ENCODE data around the gene NPHP3.
A peak's percentile ranks its signal among the peaks of the same experiment; 100 is the strongest.

The NPHP3 gene

GRCh38 chr3:132695422-132695821, 26.8 kb downstream of the NPHP3 start:
- DNase-seq, result no peak

DNA sequence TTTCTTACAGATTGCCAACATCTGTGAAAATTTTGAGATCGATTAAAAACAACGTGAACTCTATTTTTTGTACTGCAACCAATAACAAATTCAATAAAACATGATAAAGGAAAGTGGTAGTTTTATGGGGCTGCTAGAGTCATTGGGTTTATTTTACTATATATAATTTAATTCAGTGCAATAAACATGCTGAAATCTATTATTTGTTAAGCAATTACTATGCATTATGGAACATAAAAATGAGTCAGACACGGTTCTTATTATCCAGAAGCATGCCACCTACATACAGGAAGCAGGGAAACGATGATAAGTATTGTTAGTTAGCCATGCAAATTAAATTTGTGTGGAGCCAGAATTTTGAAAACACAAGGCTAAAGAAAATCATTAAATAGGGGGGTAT, 27.2 kb downstream of the NPHP3 start:
- no peak for DNase-seq

- DNase-seq, result no peak
These were observed 32.2 kb downstream of the NPHP3 start for GRCh38 chr3:132690040-132690439.

DNA sequence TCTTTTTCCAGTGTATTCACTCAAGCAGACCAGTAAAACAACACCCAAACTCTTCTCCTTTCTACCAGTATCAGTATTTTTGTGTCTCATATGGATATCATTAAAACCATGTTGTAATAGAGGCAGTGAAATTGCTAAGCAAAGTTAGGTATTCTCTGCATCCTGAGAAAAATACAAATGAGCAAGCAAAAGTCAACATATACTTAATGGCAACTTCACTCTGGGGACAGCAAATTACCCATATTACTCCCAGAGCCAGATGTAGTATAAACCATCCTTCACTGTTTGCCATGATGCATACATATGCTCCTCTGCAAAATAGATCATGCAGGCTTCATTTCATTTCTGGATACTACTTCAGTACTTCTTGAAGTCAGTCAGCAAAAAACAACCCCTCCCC, 40.0 kb downstream of the NPHP3 start:
- no peak for DNase-seq

- no peak for DNase-seq
These were observed 40.8 kb downstream of the NPHP3 start for GRCh38 chr3:132681421-132681820.

GRCh38 chr3:132679911-132680310, 42.3 kb downstream of the NPHP3 start:
- no peak for DNase-seq

DNA sequence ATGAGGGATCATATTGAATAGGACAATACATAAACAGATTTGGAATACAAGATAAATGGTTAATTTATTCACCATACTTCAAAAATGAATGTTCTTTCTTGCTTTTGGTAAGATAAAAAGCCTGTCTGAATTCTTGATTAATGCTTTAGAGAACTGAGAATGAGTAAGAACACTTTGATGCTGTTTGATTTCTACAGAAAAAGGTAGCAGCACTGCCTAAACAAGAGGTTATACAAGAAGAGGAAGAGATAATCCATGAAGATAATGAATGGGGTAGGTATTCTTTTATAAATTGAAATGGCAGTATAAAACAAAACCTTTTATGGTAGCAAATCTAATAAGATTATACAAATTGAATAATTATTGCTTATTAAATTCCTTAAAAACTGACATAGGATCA, 46.8 kb downstream of the NPHP3 start:
- no peak for DNase-seq

- DNase-seq, result no peak
These were observed 52.9 kb downstream of the NPHP3 start for GRCh38 chr3:132669256-132669777.

DNA sequence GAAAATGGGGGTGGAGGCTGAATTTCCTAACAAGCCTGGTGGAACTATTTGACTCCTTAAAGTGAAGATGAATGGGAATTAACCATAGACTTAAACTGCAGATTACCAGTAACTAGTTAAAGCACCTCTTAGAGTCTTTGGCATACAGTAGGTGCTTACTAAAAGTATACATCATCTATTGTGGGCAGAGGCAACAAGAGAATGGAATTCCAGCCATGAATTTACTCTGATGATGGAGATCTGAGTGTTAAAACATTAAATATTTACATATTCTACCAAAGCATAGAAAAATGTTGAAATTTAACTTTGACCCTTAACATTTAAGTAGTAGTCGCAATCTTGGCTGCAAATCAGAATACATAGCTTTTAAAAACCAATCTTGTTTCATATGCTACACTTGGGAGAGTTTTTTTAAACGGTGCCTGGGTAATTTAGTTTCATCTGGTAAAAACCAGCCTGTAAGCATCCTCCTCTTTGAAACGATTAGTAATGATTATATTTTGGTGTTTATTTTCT, 56.9 kb downstream of the NPHP3 start:
- no peak for DNase-seq

- no peak for DNase-seq
These were observed 60.0 kb downstream of the NPHP3 start for GRCh38 chr3:132662212-132662611.

DNA sequence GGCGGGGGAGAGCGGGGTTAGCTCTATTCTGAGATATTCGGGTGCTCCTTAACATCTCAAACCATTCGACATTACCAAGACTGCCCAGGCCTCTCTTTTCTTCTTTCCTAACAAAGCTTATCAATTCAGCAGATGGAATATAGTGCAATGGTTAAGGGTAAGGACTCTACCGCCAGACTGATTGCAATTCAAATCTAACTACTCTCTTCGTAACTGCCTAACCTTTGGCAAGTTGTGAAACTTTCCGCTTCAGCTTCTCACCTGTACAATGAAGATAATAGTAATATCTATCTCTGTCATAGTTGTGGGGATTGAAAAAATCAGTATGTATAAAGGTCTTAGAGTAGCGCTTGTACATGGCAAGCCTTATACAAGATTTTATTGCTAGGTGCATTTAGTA, 61.1 kb downstream of the NPHP3 start:
- no peak for DNase-seq

DNA sequence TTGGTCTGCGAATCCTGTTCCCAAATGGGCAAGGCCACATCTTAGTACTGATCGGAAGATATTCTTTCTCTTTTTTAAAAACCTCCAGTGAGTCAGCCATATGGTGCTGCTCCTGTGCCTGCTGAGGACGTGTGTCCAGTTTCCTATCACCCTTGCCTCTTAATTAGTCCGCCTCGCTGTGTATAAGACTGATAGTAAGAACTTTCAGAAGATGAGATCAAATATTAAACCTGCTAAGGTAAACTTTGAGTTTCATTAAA, 61.5 kb downstream of the NPHP3 start:
- no peak for DNase-seq

GRCh38 chr3:132660052-132660810, 62.0 kb downstream of the NPHP3 start, which contains the start of gene UBA5:
Gene UBA5 (plus strand): TSS chr3:132660329. CDS start chr3:132660538, 209 bp downstream.
- peak; percentile 67 to 72 for DNase-seq

GRCh38 chr3:132659365-132660051, 62.7 kb downstream of the NPHP3 start, which contains the start of gene ACAD11:
Gene ACAD11 (minus strand): TSS chr3:132659809. CDS start chr3:132659751, 58 bp downstream.
- DNase-seq, result peak; percentile 22 to 36

GRCh38 chr3:132659000-132659364, 63.2 kb downstream of the NPHP3 start:
- no peak for DNase-seq

DNA sequence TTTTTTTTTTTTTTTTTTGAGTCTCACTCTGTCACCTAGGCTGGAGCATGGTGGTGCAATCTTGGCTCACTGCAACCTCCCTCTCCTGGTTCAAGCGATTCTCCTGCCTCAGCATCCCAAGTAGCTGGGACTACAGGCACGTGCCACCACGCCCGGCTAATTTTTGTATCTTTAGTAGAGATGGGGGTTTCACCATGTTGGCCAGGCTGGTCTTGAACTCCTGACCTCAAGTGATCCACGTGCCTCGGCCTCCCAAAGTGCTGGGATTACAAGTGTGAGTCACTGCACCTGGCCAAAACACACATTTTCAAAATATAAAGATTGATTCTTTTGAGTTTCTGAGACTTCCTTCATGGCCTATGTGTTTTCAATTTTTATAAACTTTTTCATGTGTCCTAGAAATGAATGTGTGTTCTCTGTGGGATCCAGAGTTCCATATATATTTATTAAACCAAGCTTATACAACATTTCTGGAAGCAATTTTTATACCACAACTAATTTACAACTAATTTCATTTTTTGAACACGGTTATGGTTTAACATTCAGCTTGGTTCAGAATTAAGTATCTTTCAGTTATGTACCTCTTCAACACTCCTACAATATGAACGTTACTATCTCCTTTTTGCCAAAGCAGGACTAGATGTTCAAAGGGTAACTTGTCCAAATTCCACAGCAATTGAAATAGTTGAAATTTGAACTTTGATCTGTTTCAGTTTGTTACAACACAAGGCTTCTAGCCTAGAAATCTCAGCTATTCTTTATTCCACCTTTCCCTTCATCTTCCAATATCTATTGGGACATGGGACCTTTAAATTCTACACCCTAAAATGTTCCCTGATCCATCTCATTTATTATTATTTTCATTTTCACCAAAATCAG, 64.1 kb downstream of the NPHP3 start:
- no peak for DNase-seq

GRCh38 chr3:132655471-132655870, 66.7 kb downstream of the NPHP3 start:
- DNase-seq, result no peak

DNA sequence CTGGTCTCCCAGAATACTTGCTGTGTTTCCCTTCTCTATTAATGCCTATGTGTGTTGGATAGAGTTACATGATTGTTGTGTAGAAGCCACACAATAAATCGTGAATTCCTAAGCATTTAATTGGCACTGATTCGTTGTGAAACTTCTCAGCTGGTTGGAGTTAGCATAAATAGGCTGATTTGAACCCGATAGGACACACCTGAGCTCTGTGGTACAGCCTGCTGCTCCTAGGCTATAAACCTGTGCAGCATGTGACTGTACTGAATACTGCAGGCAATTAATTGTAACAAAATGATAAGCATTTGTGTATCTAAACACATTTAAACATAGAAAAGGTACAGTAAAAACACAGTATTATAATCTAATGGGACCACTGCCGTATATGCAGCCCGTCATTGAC, 67.5 kb downstream of the NPHP3 start:
- DNase-seq, result no peak

DNA sequence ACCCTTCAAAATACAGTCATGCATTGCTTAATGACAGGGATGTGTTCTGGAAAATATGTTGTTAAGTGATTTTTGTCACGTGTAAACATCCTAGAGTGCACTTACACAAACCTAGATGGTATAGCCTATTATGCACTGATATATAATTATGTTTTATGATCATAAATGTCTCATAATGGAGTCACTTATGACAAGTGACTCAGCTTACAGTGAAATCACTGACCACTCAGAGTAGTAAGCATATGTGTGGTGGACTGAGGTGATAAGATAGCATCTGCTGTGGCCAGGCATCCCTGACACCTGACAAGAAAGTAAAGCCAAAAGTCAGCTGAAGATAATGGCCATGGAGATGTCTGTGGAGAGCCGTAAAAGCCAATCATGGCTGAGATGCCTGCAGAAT, 68.0 kb downstream of the NPHP3 start:
- no peak for DNase-seq

DNA sequence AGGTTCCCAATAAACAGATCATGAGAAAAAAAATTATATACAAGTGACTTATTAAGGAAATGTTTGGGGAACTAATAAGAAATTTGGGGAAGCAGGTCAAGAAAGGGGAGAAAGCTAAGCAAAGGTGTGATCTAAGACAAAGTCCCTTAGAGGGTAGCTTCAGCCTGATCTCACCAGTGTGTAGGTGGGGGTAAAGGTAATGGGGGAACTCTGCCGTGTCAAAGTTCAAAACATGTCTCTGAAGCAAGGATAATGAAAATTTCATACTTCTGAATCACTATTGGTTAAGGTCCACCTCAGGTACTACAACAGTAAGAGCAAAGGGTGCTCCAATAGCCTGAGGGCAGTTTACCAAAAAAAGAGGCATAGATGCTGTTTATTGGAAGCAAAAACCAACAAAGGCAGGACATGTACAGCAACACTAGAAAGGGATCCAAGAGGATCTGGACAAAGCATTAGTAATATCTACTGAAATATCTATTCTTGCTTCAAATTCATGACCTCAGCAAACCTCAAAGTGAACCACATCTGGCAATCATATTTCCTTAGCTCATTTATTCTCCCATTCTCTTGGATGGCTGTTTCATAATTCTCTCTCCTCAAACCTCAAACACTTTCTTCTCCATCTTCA, 69.5 kb downstream of the NPHP3 start:
- no peak for DNase-seq

DNA sequence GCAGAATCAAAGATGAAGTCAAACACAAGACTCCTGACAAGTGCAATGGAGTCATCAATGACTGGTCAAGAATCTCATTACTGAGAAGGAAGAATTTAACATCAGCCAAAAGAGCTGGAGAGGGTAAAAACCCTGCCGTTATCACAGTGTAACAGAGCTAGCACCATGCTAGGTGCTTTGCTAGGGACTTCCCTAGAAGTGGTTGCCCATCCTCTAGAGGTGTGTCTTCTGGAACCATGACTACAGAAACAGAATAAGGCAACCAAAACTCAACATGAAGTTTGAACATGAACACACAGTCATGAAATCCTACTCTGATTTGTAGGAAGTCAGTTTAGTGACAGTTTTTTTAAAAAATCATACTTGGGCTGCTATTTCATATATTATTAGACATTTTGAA, 72.1 kb downstream of the NPHP3 start:
- no peak for DNase-seq

DNA sequence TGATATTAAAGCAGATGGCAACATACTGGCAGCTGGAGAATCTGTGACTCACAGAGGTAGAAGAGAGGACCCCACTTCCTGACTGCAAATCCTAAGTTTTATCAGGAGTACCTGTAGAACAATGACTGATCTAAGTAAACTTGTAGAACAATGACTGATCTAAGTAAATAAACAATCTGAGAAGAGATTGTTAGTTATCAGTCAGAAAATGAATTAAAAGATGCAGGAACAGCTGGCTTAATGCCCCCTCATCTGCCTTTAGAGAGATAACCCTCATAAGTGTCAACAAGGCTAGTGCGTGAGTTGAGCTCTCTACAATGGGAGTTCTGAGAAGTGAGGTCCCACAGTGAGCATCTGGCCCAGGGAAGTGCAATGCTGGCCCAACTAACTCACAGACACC, 77.2 kb downstream of the NPHP3 start:
- DNase-seq, result no peak

DNA sequence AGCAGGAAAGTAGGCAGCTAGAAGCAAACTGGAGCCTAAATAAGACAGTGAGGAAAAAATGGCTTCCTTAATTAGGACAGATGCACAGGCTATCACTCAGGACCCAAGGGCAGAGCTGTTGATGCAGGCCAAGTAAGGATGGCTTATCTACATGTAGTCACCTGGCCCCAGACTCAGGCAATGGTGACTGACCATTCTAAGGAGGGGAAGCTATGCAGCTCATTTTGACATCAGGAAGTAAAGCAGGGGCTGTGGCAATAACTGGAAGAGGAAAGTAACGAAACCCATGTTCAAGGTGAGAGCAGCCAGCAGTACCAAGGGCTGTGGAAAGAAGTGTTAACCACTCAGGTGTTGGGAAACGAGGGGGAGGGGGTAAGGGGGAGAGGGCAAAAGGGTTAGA, 78.8 kb downstream of the NPHP3 start:
- DNase-seq, result no peak
